ENCODE results near the gene MAMSTR. TPM values are rescaled to one million over a fixed set of nuclear protein-coding genes. Genes with fewer than 3 reads are reported as not detected.

Gene MAMSTR
- total RNA-seq, 4 donors from 2014 or later, result 0.36 to 3.0 (median 1.0) TPM

- no peak for TF ChIP-seq CTCF (IDR thresholded peaks at IDR 0.05)
- DNase-seq (ENCODE audit: low spot score) (no peak), ATAC-seq (ENCODE audit: low FRiP score) (no peak)
Observed at GRCh38 chr19:48756686-48757085, 37.2 kb upstream of the MAMSTR start.

- no peak for TF ChIP-seq CTCF (IDR thresholded peaks at IDR 0.05)
- no peak for ATAC-seq (ENCODE audit: low FRiP score)
- no peak for DNase-seq (ENCODE audit: low spot score)
Observed at GRCh38 chr19:48756212-48756611, 36.7 kb upstream of the MAMSTR start.

GRCh38 chr19:48755787-48756186 is 36.3 kb upstream of the MAMSTR start:
- TF ChIP-seq CTCF (IDR thresholded peaks at IDR 0.05), result no peak
- DNase-seq (ENCODE audit: low spot score) (no peak), ATAC-seq (ENCODE audit: low FRiP score) (no peak)

- ATAC-seq (ENCODE audit: low FRiP score), result no peak
- TF ChIP-seq CTCF (IDR thresholded peaks at IDR 0.05), result no peak
- no peak for DNase-seq (ENCODE audit: low spot score)
Observed at GRCh38 chr19:48755084-48755641, 35.6 kb upstream of the MAMSTR start, which contains the start of gene FGF21. Gene FGF21 (plus strand): TSS chr19:48755524. CDS start chr19:48756237, 713 bp downstream.

GRCh38 chr19:48752496-48753365 is 33.2 kb upstream of the MAMSTR start, which contains the start of gene FUT1:
Gene FUT1 (minus strand): TSS chr19:48752641. CDS start chr19:48751281, 1,360 bp downstream.
- no peak for TF ChIP-seq CTCF (IDR thresholded peaks at IDR 0.05)
- ATAC-seq (ENCODE audit: low FRiP score) (peak; percentile 77), DNase-seq (ENCODE audit: low spot score) (no peak)

- DNase-seq (ENCODE audit: low spot score), result no peak
- TF ChIP-seq CTCF (IDR thresholded peaks at IDR 0.05), result no peak
- no peak for ATAC-seq (ENCODE audit: low FRiP score)
Observed at GRCh38 chr19:48751845-48752495, 32.4 kb upstream of the MAMSTR start.
